Mesenchymal stem cell (in vitro differentiated cells and primary cell): ENCODE data around the gene DIPK1B.
"Not testable (repeated sequence)": the region's sequence is repeated elsewhere in the genome, so short reads cannot be mapped to it uniquely, and the experiment has no call there.

Experiments used
- DNase-seq: peaks from one replicate; pipeline ENCODE4 v3.0.0-alpha.2; 2013
- H2AFZ ChIP-seq: one replicate; pipeline ENCODE4 v1.6.1; 2013; ENCODE audit warnings: low read depth, mild to moderate bottlenecking, control low read depth, inconsistent platforms, low read length, moderate library complexity
- H2AK5ac ChIP-seq: 2 replicates; pipeline ENCODE4 v1.6.1; 2013; ENCODE audit warnings: low read length, moderate library complexity, mild to moderate bottlenecking, inconsistent platforms; ENCODE audit not compliant: severe bottlenecking
- H2BK120ac ChIP-seq: one replicate; pipeline ENCODE4 v1.6.1; 2013; ENCODE audit warnings: low read depth, mild to moderate bottlenecking, inconsistent platforms, low read length, moderate library complexity
- H2BK12ac ChIP-seq, 2 experiments: one replicate each; pipeline ENCODE4 v1.6.1; 2013; ENCODE audit warnings: inconsistent platforms in 2 of 2, low read length in 2 of 2, mild to moderate bottlenecking in 2 of 2, moderate library complexity in 2 of 2, control low read depth in 1 of 2
- H2BK15ac ChIP-seq: one replicate; pipeline ENCODE4 v1.6.1; 2013; ENCODE audit warnings: mild to moderate bottlenecking, low read depth, inconsistent platforms; ENCODE audit not compliant: poor library complexity, severe bottlenecking
- H2BK5ac ChIP-seq: 2 replicates; pipeline ENCODE4 v1.6.1; 2013; ENCODE audit warnings: low read depth, mild to moderate bottlenecking, low read length, control low read depth, inconsistent platforms; ENCODE audit not compliant: poor library complexity, severe bottlenecking
- H3K14ac ChIP-seq, 2 experiments: one replicate each; pipeline ENCODE4 v1.6.1; 2013; ENCODE audit warnings: inconsistent platforms in 2 of 2, low read length in 2 of 2, control low read depth in 1 of 2, mild to moderate bottlenecking in 1 of 2, moderate library complexity in 1 of 2
- H3K18ac ChIP-seq, 2 experiments: one replicate each; pipeline ENCODE4 v1.6.1; 2013; ENCODE audit warnings: inconsistent platforms in 2 of 2, low read length in 2 of 2, control low read depth in 1 of 2, low read depth in 1 of 2, mild to moderate bottlenecking in 1 of 2
- H3K23ac ChIP-seq, 2 experiments: one replicate each; pipeline ENCODE4 v1.6.1; 2013; ENCODE audit warnings: inconsistent platforms in 2 of 2, low read length in 2 of 2, mild to moderate bottlenecking in 2 of 2, moderate library complexity in 2 of 2, control low read depth in 1 of 2
- H3K27ac ChIP-seq: 2 replicates; pipeline ENCODE4 v1.5.1; 2013; ENCODE audit warnings: mild to moderate bottlenecking, moderate library complexity, low read length, control low read depth, inconsistent platforms; ENCODE audit not compliant: poor library complexity, severe bottlenecking
- H3K27me3 ChIP-seq, 2 experiments: 2 replicates each; pipeline versions ENCODE4 v1.6.1 to v1.7.0; 2013; ENCODE audit warnings: low read length in 2 of 2, mild to moderate bottlenecking in 2 of 2, moderate library complexity in 2 of 2, control low read depth in 1 of 2, inconsistent platforms in 1 of 2; ENCODE audit not compliant: control insufficient read depth in 1 of 2, insufficient read depth in 1 of 2
- H3K36me3 ChIP-seq, 2 experiments: 2 replicates each; pipeline versions ENCODE4 v1.6.1 to v1.7.0; 2013; ENCODE audit warnings: low read length in 2 of 2, control low read depth in 1 of 2, inconsistent platforms in 1 of 2, low read depth in 1 of 2, mild to moderate bottlenecking in 1 of 2; ENCODE audit not compliant: insufficient read depth in 2 of 2, control insufficient read depth in 1 of 2
- H3K4ac ChIP-seq, 2 experiments: one replicate each; pipeline ENCODE4 v1.6.1; 2013; ENCODE audit warnings: inconsistent platforms in 2 of 2, low read length in 2 of 2, mild to moderate bottlenecking in 2 of 2, moderate library complexity in 2 of 2, control low read depth in 1 of 2, low read depth in 1 of 2
- H3K4me1 ChIP-seq: 2 replicates; pipeline ENCODE4 v1.6.1; 2013; ENCODE audit warnings: low read depth, low read length, control low read depth; ENCODE audit not compliant: control insufficient read depth, insufficient read depth
- H3K4me2 ChIP-seq: 2 replicates; pipeline ENCODE4 v1.6.1; 2013; ENCODE audit warnings: low read length, mild to moderate bottlenecking, inconsistent platforms; ENCODE audit not compliant: poor library complexity, severe bottlenecking
- H3K4me3 ChIP-seq, 2 experiments: 2 replicates each; pipeline versions ENCODE4 v1.5.1 to v1.7.0; 2013; ENCODE audit warnings: low read length in 2 of 2, mild to moderate bottlenecking in 2 of 2, control low read depth in 1 of 2, low read depth in 1 of 2; ENCODE audit not compliant: insufficient read depth in 1 of 2
- H3K79me1 ChIP-seq: replicated peaks from 2 replicates; pipeline ENCODE4 v1.6.1; 2013; ENCODE audit warnings: mild to moderate bottlenecking, control low read depth, low read length, inconsistent platforms; ENCODE audit not compliant: poor library complexity, severe bottlenecking
- H3K9ac ChIP-seq: 2 replicates; pipeline ENCODE4 v1.7.0; 2013; ENCODE audit warnings: mild to moderate bottlenecking, low read length, moderate library complexity
- H3K9me3 ChIP-seq: 2 replicates; pipeline ENCODE4 v1.7.0; 2013; ENCODE audit warnings: mild to moderate bottlenecking, low read length; ENCODE audit not compliant: control insufficient read depth
- H4K8ac ChIP-seq: one replicate; pipeline ENCODE4 v1.6.1; 2013; ENCODE audit warnings: inconsistent platforms, mild to moderate bottlenecking, low read length, moderate library complexity
- H4K91ac ChIP-seq: one replicate; pipeline ENCODE4 v1.6.1; 2013; ENCODE audit warnings: mild to moderate bottlenecking, low read length, inconsistent platforms
- WGBS: methylation state at CpG from one replicate; pipeline ENCODE4 v1.1.7; 2013; ENCODE audit warnings: mixed read lengths; 5-methylcytosine and 5-hydroxymethylcytosine counted together

Gene DIPK1B

DNA sequence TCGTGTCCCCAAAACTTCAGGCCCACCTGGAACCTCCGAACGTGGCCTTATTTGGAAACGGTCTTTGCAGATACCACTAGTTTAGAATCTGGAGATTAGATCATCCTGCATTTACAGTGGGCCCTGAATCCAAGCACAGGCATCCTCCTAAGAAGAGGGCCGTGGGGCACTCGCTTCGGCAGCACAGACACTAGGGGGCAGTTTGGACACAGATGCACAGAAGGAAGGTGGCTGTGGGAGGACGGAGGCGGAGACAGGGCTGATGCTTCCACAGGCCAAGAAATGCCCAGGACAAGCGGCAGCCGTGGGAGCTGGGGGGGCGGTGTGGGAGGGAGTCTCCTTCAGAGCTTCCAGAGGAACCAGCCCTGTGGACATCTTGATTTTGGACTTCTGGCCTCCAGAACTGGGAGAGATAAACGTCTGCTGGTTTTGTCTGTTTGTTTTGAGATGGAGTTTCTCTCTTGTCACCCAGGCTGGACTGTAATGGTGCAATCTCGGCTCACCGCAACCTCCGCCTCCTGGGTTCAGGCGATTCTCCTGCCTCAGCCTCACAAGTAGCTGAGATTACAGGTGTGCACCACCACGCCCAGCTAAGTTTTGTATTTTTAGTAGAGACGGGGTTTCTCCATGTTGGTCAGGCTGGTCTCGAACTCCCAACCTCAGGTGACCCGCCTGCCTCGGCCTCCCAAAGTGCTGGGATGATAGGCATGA lies 48.6 kb downstream of the DIPK1B start:
- H2AFZ ChIP-seq, H3K18ac ChIP-seq, H3K23ac ChIP-seq, H3K4me1 ChIP-seq, H2BK15ac ChIP-seq, H2AK5ac ChIP-seq, H3K4ac ChIP-seq, H3K14ac ChIP-seq, H3K27ac ChIP-seq, H3K9ac ChIP-seq, H2BK12ac ChIP-seq, H3K9me3 ChIP-seq, H3K79me1 ChIP-seq, H3K4me3 ChIP-seq, H2BK5ac ChIP-seq, H4K91ac ChIP-seq, H2BK120ac ChIP-seq, H3K4me2 ChIP-seq, H3K36me3 ChIP-seq: not testable (repeated sequence)
- Histone ChIP-seq H4K8ac (peak overlapping the region; percentile 78), H3K27me3 (peaks cover 28 to 46% of the 10 kb centered on the region in 2 experiments)
- DNase-seq = peak; percentile 76
- WGBS = 57% methylated on average over 22 of the region's 22 CpGs

DNA sequence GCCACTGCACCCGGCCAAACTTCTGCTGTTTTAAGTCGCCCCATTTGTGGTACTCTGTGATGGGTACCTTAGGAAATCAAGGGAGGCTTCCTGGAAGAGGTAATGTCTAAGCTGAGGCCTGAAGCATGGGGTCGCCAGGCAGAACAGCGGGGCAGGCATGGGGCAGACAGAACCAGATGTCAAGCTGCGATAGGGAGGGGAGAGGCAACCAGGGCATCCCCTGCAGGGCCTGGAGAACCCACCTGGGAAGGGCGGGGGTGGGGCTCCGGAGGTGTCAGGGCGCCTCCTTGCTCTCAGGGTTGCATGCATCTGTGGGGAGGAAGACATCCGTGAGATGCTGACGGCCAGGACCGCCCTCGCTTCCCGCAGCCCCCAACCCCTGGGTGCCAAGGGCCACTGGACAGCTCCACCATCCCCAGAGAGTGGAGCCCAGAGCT lies 49.2 kb downstream of the DIPK1B start:
- 89% methylated on average over 13 of the region's 13 CpGs for WGBS
- no peak overlapping the region for H2BK5ac ChIP-seq

DNA sequence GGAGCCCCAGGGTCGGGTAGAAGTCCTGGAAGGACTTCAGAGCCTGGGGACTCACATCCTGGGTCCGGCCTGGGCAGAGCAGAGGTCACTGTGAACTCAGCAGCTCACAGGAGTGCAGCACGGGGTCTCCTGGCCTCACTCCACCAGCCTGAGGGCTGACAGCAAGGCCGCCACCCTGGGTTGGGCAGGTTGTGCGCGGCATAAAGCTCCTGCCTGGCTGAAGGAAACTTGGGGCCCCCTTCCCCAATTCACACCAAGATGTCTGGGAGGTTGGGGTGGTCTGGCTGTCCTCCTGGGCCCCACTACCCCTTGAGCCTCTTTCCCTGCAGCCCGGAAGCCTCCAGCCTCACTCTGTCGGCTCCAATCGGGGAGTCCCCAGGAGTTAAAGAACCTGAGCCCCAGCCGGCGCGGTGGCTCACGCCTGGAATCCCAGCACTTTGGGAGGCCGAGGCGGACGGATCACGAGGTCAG lies 49.9 kb downstream of the DIPK1B start:
- Histone ChIP-seq H3K27me3 (peaks cover 29 to 49% of the 10 kb centered on the region in 2 experiments), H3K4me3 (no peak overlapping the region), H2BK12ac (no peak overlapping the region), H3K9me3 (no peaks in the 10 kb centered on the region), H2BK5ac (no peak overlapping the region), H3K27ac (no peak overlapping the region), H3K18ac (no peak overlapping the region), H4K8ac (no peak overlapping the region), H3K4me1 (peaks cover 7% of the 10 kb centered on the region), H3K23ac (no peak overlapping the region), H3K9ac (no peak overlapping the region), H2BK120ac (no peak overlapping the region), H3K79me1 (no peaks in the 10 kb centered on the region), H3K14ac (no peak overlapping the region), H3K4me2 (no peak overlapping the region), H2AK5ac (no peak overlapping the region), H4K91ac (no peak overlapping the region), H3K4ac (no peak overlapping the region), H2AFZ (no peak overlapping the region), H3K36me3 (no peaks in the 10 kb centered on the region), H2BK15ac (no peak overlapping the region)
- no peak for DNase-seq
- WGBS = 89% methylated on average over 10 of the region's 17 CpGs

More for the DNA sequence above, 49.2 kb downstream of the DIPK1B start:
- Histone ChIP-seq H3K9me3 (no peaks in the 10 kb centered on the region), H3K18ac (no peak overlapping the region), H2BK12ac (no peak overlapping the region), H4K91ac (no peak overlapping the region), H2BK120ac (no peak overlapping the region), H3K27ac (no peak overlapping the region), H3K4me3 (no peak overlapping the region), H2AK5ac (no peak overlapping the region), H4K8ac (no peak overlapping the region), H3K4me2 (no peak overlapping the region), H2AFZ (no peak overlapping the region), H3K27me3 (peaks cover 28 to 46% of the 10 kb centered on the region in 2 experiments), H3K4ac (no peak overlapping the region), H3K79me1 (no peaks in the 10 kb centered on the region), H3K23ac (no peak overlapping the region), H3K4me1 (peaks cover 7% of the 10 kb centered on the region), H3K14ac (no peak overlapping the region), H3K36me3 (no peaks in the 10 kb centered on the region), H2BK15ac (no peak overlapping the region), H3K9ac (no peak overlapping the region)
- no peak for DNase-seq

GRCh38 chr9:136762915-136763648 lies 50.7 kb downstream of the DIPK1B start:
- Histone ChIP-seq H2BK120ac (no peak overlapping the region), H2AK5ac (no peak overlapping the region), H4K91ac (no peak overlapping the region), H3K79me1 (no peaks in the 10 kb centered on the region), H3K27me3 (peaks cover 37 to 52% of the 10 kb centered on the region in 2 experiments), H3K9ac (no peak overlapping the region), H2AFZ (no peak overlapping the region), H4K8ac (peak overlapping the region; percentile 60), H2BK12ac (no peak overlapping the region), H3K4me3 (no peak overlapping the region), H3K18ac (no peak overlapping the region), H3K4me1 (peaks cover 7% of the 10 kb centered on the region), H3K14ac (no peak overlapping the region), H3K36me3 (no peaks in the 10 kb centered on the region), H3K4ac (no peak overlapping the region), H3K9me3 (no peaks in the 10 kb centered on the region), H3K4me2 (no peak overlapping the region), H2BK5ac (no peak overlapping the region), H3K23ac (no peak overlapping the region), H3K27ac (no peak overlapping the region), H2BK15ac (no peak overlapping the region)
- 30% methylated on average over 23 of the region's 37 CpGs for WGBS
- peak; percentile 31 for DNase-seq
